NCI-H128 (cell line): Measurements from ENCODE around the gene OPA1.

Experiments used
- DNase-seq: peaks from one replicate; lab custom pipeline; 2025; ENCODE audit not compliant: unreplicated experiment; lab: John Stamatoyannopoulos, UW

The OPA1 gene

DNA sequence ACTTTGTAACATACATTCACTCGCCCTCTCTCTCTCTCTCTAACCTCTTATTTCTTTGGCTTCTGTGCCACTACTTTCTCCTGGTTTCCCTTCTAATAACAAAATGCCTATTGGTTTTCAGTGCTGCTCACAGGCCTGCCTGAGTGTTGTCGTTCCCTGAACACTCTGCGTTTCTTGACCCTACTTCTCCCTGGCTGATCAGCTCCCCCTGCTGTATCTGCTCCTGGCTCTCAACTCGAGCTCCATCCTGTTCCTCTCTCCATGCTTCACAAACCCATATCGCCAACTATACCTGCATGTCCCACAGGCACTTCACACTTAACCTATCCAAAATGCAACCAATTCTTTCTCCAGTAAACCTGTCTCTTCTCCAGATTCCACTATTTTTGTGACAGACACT lies 111.4 kb downstream of the OPA1 start:
- no peak for DNase-seq

DNA sequence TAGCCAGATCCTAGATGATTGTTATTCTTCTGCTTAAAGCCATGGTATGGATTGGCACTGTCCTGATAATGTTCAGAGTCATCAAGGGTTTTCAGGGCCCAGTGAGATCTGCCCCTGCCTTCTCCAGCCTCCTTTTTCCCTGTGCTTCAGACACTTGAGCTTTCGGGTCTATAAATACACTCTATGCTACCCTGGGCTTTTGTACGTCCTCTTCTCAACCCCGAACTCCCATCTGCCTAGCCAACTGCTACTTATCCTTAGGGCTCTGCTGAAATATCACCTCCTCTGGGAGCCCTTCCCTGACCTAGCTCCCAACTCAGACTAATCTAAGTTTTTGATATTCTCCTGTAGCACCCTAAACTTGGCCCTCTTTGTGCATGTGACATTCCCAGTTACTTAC lies 115.3 kb downstream of the OPA1 start:
- DNase-seq: no peak

- DNase-seq: no peak
Measured at GRCh38 chr3:193710286-193711165, 117.5 kb downstream of the OPA1 start.

DNA sequence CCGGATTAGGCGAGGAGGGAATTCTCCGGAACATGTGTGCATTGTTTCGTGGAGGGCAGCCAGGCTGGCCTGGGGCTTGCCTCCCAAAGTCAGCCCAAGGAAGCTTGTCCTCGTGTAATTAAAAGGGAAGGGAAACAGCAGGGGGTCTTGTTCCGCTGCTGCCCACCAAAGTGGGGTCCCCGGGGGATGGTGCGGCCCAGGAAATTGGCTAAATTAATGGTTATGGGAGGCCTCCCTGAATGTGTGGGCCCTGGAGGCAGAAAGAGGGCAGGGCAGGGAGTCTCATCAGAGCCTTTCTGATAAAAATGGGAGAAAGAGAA lies 118.1 kb downstream of the OPA1 start:
- no peak for DNase-seq

DNA sequence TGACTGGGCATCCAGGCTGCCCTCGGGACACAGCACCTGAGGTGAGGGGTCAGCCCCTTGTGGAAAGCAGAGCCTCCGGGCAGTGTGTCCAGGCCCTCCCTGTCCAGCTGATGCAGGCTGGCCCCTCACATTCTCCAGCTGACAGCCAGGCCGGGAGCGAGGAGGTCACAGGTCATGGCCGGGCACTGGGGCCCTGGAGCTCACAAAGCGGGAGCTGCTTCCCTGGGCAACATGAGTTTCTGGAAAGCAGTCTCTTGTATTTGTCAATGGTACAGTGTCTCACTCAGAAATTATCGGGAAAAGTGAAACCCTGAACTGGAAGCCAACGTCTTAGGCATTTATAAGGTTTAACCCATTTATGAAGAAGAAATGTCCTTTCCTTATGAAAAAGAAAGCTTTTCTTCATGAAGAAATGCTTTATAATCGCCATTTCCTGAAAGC lies 118.5 kb downstream of the OPA1 start:
- DNase-seq: no peak

GRCh38 chr3:193711964-193712598 lies 119.1 kb downstream of the OPA1 start:
- no peak for DNase-seq

- DNase-seq: no peak
Measured at GRCh38 chr3:193712938-193713337, 119.9 kb downstream of the OPA1 start.

- no peak for DNase-seq
Measured at GRCh38 chr3:193714523-193715137, 121.6 kb downstream of the OPA1 start.

DNA sequence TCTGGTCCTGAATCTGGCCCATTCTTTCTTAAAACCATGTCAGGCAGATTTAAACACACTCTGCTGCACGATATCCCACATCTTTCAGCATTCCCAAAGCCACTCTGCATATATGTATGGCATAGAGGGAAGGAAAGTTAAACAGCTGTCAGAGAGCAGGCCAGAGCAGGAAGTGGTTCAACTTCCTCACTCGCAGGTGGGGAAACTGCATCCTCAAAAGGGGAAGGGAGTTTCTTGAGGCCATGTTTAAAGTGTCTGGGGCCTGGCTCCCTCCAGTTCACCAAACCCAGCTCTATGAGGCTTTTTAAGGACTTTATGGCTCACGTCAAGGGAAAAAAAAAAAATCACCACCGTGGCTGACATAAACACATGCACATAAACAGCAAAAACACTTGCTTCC lies 123.1 kb downstream of the OPA1 start:
- DNase-seq: no peak

DNA sequence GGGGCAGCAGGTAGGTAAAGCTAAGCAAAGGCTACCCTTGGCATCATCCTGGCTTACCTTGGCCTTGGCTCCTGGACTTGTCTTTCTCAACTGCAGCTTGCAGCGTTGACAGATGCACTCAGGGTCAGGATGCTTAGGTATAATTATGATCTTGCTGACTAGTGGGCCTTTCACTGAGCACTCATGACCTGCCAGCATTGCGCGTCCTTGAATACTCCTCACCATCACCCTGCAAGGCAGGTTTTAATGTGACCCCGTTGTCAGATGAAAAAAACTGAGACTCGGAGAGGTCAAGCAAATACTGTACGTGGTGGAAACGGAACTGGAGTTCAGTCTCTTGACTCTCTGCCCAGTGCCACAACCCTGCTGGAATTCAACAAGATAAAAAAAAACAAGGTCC lies 126.7 kb downstream of the OPA1 start:
- DNase-seq: no peak

DNA sequence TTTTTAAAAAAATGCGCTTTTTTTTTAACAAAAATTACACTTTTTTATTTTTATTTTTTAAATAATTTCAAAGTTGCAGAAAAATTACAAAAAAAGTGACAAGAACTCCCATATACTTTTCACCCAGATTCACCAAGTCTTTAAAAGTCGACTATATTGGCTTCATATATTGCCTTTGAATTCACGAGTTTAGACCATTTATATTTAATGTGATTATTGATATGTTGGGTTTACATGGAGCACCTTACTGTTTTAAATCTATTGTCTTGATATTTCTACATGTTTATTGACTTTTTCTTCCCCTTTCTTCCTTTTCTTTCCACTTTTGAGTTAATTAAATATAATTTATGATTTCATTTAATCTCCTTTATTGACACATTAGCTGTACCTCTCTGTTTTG lies 127.2 kb downstream of the OPA1 start:
- DNase-seq: no peak

GRCh38 chr3:193722566-193722965 lies 129.6 kb downstream of the OPA1 start:
- no peak for DNase-seq

DNA sequence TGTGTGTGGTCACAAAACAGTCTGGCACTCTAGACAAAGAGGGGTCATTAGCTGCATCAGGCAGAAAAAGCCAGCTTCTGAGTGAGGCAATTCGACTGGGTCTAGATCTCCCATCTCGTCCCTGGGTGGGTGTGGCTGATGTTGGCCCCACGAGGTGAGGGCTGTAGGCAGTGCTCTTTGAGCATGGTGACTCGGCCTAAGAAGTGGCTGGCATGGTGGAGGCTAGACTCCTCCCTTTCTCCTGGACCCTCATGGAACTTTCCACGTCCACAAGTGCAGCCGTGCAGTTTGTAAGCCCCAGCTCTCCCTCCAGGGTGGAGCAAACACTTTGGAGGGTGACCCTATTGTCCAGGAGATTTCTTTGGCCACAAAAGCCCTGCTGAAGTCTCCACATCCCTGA lies 134.1 kb downstream of the OPA1 start:
- DNase-seq: no peak

DNA sequence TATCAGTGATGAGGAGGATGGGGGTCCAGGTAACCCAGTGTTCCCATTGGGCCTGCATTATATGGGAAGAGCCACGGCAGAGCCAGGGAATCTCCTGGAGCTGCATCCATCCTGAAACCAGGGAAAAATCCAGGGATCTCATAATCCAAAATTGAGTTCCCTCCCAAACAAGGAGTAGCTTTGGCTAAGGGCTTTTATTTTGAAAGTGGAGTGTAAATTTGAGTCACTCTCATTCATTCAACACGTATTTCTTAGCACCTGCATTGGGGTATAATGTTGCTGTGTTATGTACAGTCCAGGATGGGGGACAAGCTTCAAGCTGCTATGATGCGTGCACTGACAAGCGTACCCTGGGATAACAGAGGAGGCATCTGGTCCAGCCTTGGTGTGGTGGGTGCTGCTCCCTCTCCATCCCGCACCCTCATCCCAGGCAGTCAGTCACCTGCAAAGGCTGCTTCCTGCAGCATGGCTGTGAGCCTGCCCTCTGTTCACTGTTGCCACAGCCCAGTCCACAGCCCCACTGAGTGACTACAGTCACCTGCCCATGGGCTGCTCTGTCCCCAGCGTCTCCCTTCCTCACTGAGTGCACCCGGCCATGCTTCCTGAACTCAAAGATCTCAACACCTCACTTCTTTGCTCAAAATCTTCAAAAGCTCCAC lies 135.6 kb downstream of the OPA1 start:
- no peak for DNase-seq

- DNase-seq: no peak
Measured at GRCh38 chr3:193729088-193729465, 136.1 kb downstream of the OPA1 start.

GRCh38 chr3:193729601-193730000 lies 136.6 kb downstream of the OPA1 start:
- DNase-seq: no peak

- DNase-seq: no peak
Measured at GRCh38 chr3:193730511-193730910, 137.5 kb downstream of the OPA1 start.

GRCh38 chr3:193730976-193731375 lies 138.0 kb downstream of the OPA1 start:
- no peak for DNase-seq

- DNase-seq: no peak
Measured at GRCh38 chr3:193731656-193732055, 138.6 kb downstream of the OPA1 start.

DNA sequence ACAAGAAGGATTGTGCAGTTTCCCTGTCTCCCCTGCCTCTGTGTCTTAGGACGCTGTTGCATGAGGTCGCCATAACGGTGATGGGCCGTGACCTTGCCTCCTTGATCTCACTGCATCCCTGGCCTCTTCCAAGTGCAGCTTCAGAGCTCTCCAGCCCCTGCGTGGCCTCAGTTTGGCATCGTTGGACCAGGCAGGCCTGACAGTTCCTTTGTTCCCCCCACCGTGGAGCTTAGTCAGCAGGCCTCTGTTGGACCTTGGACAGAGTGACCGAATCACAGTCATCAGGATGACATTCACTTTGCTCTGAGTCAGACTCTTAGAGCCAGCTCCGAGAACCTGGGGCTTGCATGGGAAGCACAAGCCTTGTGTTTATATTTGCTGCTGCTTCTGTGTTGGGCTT lies 139.4 kb downstream of the OPA1 start:
- DNase-seq: no peak

DNA sequence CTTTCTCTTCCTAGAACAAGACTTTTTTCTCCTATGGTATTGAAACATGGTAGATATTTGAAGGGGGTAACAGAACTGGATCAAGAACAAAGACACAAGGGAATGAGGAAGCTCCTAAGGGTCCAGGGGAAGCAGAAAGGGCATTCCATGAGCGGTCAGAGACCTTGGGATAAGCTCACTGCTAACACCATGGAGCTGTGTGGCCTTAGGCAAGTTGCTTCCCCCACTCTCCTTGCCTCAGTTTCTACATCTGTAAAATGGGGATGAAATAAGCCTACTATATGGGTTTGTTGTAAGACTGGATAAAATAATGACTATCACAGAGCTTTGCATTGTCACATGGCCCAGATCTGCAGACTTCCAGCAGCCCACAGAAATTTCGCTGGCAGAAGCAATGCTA lies 139.8 kb downstream of the OPA1 start:
- no peak for DNase-seq
